HG02981 (cell line): Measurements from ENCODE around the gene GRM7.

Source experiments
- ATAC-seq: cut with Tn5 transposase; IDR thresholded peaks from one replicate; pipeline ENCODE4 v1.9.1; 2021; ENCODE audit warnings: mild to moderate bottlenecking, moderate library complexity; ENCODE audit not compliant: unreplicated experiment

The GRM7 gene

GRCh38 chr3:7456386-7456785 lies 595.5 kb downstream of the GRM7 start:
- ATAC-seq: no peak

- ATAC-seq: peak; percentile 97
Measured at GRCh38 chr3:7461202-7461825, 600.4 kb downstream of the GRM7 start.

GRCh38 chr3:7469866-7470265 lies 609.0 kb downstream of the GRM7 start:
- ATAC-seq: no peak

GRCh38 chr3:7484636-7485035 lies 623.7 kb downstream of the GRM7 start:
- no peak for ATAC-seq

GRCh38 chr3:7487763-7488162 lies 626.8 kb downstream of the GRM7 start:
- ATAC-seq: no peak

GRCh38 chr3:7489417-7489816 lies 628.5 kb downstream of the GRM7 start:
- ATAC-seq: no peak

GRCh38 chr3:7498715-7499114 lies 637.8 kb downstream of the GRM7 start:
- no peak for ATAC-seq

- ATAC-seq: no peak
Measured at GRCh38 chr3:7503431-7503830, 642.5 kb downstream of the GRM7 start.

GRCh38 chr3:7504886-7505775 lies 644.2 kb downstream of the GRM7 start:
- ATAC-seq: no peak

- no peak for ATAC-seq
Measured at GRCh38 chr3:7506606-7507180, 645.8 kb downstream of the GRM7 start.

GRCh38 chr3:7508821-7509220 lies 647.9 kb downstream of the GRM7 start:
- no peak for ATAC-seq

GRCh38 chr3:7512048-7512447 lies 651.1 kb downstream of the GRM7 start:
- ATAC-seq: no peak

GRCh38 chr3:7518026-7518425 lies 657.1 kb downstream of the GRM7 start:
- no peak for ATAC-seq

GRCh38 chr3:7518456-7518855 lies 657.5 kb downstream of the GRM7 start:
- no peak for ATAC-seq

GRCh38 chr3:7520059-7520458 lies 659.1 kb downstream of the GRM7 start:
- ATAC-seq: no peak

- ATAC-seq: no peak
Measured at GRCh38 chr3:7520593-7520992, 659.7 kb downstream of the GRM7 start.

GRCh38 chr3:7536510-7536909 lies 675.6 kb downstream of the GRM7 start:
- no peak for ATAC-seq

- ATAC-seq: no peak
Measured at GRCh38 chr3:7536921-7537320, 676.0 kb downstream of the GRM7 start.

GRCh38 chr3:7543294-7543880 lies 682.5 kb downstream of the GRM7 start:
- no peak for ATAC-seq

- ATAC-seq: no peak
Measured at GRCh38 chr3:7545334-7545733, 684.4 kb downstream of the GRM7 start.

GRCh38 chr3:7546253-7546652 lies 685.3 kb downstream of the GRM7 start:
- ATAC-seq: no peak

- no peak for ATAC-seq
Measured at GRCh38 chr3:7547826-7548225, 686.9 kb downstream of the GRM7 start.
